Fibroblast of lung (primary cell): ENCODE results near the gene ZEB2. TPM values are rescaled to one million over a fixed set of nuclear protein-coding genes. Genes with fewer than 3 reads are reported as not detected.
A peak's percentile ranks its signal among the peaks of the same experiment; 100 is the strongest.

Source experiments
- DNase-seq, 2 donors: peaks; one replicate each; pipeline versions ENCODE4 v3.0.0 to v3.0.0-alpha.2; 2010; ENCODE audit warnings: low read depth in 2 of 2
- H2AFZ ChIP-seq: 2 replicates; pipeline ENCODE4 v1.5.1; 2012; ENCODE audit warnings: low read length, control low read depth, inconsistent platforms
- H3K27ac ChIP-seq: 2 replicates; pipeline ENCODE4 v1.5.1; 2011; ENCODE audit warnings: low read length, control low read depth; ENCODE audit not compliant: insufficient read depth
- H3K27me3 ChIP-seq: 2 replicates; pipeline ENCODE4 v1.5.1; 2011; ENCODE audit warnings: mild to moderate bottlenecking, low read length; ENCODE audit not compliant: control insufficient read depth, insufficient read depth
- H3K36me3 ChIP-seq: 2 replicates; pipeline ENCODE4 v1.5.1; 2011; ENCODE audit warnings: low read length; ENCODE audit not compliant: control insufficient read depth, insufficient read depth
- H3K4me1 ChIP-seq: 2 replicates; pipeline ENCODE4 v1.5.1; 2011; ENCODE audit warnings: low read length; ENCODE audit not compliant: control insufficient read depth, insufficient read depth; ENCODE audit errors: extremely low read depth
- H3K4me2 ChIP-seq: 2 replicates; pipeline ENCODE4 v1.5.1; 2011; ENCODE audit warnings: low read length, control low read depth; ENCODE audit not compliant: insufficient read depth; ENCODE audit errors: extremely low read depth
- H3K4me3 ChIP-seq, 4 experiments: fragments of 200-600 bp in 1 of 4; sonication (generic) in 1 of 4; replicated peaks in 1 of 4; 2 replicates each; pipeline ENCODE4 v1.5.1; 2011 to 2016; ENCODE audit warnings: low read length in 4 of 4, low read depth in 3 of 4, mild to moderate bottlenecking in 3 of 4, control low read depth in 2 of 4, inconsistent platforms in 1 of 4, mixed read lengths in 1 of 4; ENCODE audit not compliant: insufficient read depth in 1 of 4; ENCODE audit errors: control extremely low read depth in 1 of 4
- H3K79me2 ChIP-seq: 2 replicates; pipeline ENCODE4 v1.5.1; 2012; ENCODE audit warnings: mild to moderate bottlenecking, low read length, inconsistent platforms; ENCODE audit not compliant: control insufficient read depth, insufficient read depth
- H3K9ac ChIP-seq: 2 replicates; pipeline ENCODE4 v1.5.1; 2011; ENCODE audit warnings: mild to moderate bottlenecking, low read length, control low read depth; ENCODE audit not compliant: insufficient read depth
- H3K9me3 ChIP-seq: 2 replicates; pipeline ENCODE4 v1.5.1; 2012; ENCODE audit warnings: low read depth, low read length; ENCODE audit not compliant: control insufficient read depth, insufficient read depth
- H4K20me1 ChIP-seq: 2 replicates; pipeline ENCODE4 v1.5.1; 2011; ENCODE audit warnings: low read length; ENCODE audit not compliant: control insufficient read depth, insufficient read depth; ENCODE audit errors: extremely low read depth
- CTCF ChIP-seq, 2 donors: IDR thresholded peaks in 1 of 2; conservative IDR thresholded peaks in 1 of 2; 1 replicate in 1 of 2; 2 replicates in 1 of 2; pipeline ENCODE4 v1.5.1; 2011 to 2012; ENCODE audit warnings: low read length in 2 of 2, control low read depth in 1 of 2, inconsistent platforms in 1 of 2, low read depth in 1 of 2, mild to moderate bottlenecking in 1 of 2
- EZH2 ChIP-seq: IDR thresholded peaks from 2 replicates; pipeline ENCODE4 v1.5.1; 2012; ENCODE audit warnings: low read length, control low read depth, mild to moderate bottlenecking; ENCODE audit errors: missing control alignments
- polyA plus RNA-seq, 2 donors: library from polyadenylated mRNA; depleted of rRNA in 1 of 2; stranded (reverse) in 1 of 2; unstranded in 1 of 2; fragments of >200 nt; gene quantifications; 2 replicates each; pipeline ENCODE4 v1.2.1, GENCODE V29; 2011 to 2012; ENCODE audit warnings: missing spikeins in 1 of 2
- total RNA-seq: library from RNA; depleted of rRNA; stranded (reverse); fragments of >200 nt; gene quantifications from 2 replicates; pipeline ENCODE4 v1.2.1, GENCODE V29; 2014

ZEB2 gene
- total and polyA plus RNA-seq, 2 donors (not counting 1 experiment from before 2014, with no cell fraction given), result 91.0 to 130 TPM

- Histone ChIP-seq H3K4me2 (no peak overlapping the region), H3K27ac (peak overlapping the region; percentile 19)
Observed at GRCh38 chr2:144501118-144501517, 18.8 kb downstream of the ZEB2 start.

GRCh38 chr2:144500563-144500962, 19.4 kb downstream of the ZEB2 start:
- Histone ChIP-seq H3K36me3 (no peaks in the 10 kb centered on the region), H4K20me1 (no peaks in the 10 kb centered on the region), H3K9ac (no peak overlapping the region), H3K4me1 (peaks cover 15% of the 10 kb centered on the region), H3K4me2 (no peak overlapping the region), H3K9me3 (no peaks in the 10 kb centered on the region), H2AFZ (no peak overlapping the region), H3K27me3 (no peaks in the 10 kb centered on the region), H3K79me2 (peaks cover 93% of the 10 kb centered on the region), H3K27ac (peak overlapping the region; percentile 19), H3K4me3 (no peak overlapping the region)
- TF ChIP-seq EZH2 (no peak), CTCF (conservative IDR thresholded peaks at IDR 0.05 in 1 of 2, IDR thresholded peaks at IDR 0.05 in 1 of 2; ENCODE audit: low read depth in 1 of 2, low read length in 2 of 2) (no peak)
- DNase-seq, result no peak

More at GRCh38 chr2:144501118-144501517, 18.8 kb downstream of the ZEB2 start:
- Histone ChIP-seq H3K36me3 (no peaks in the 10 kb centered on the region), H2AFZ (no peak overlapping the region), H3K27me3 (no peaks in the 10 kb centered on the region), H3K4me1 (peaks cover 16% of the 10 kb centered on the region), H3K4me3 (no peak overlapping the region), H3K9me3 (no peaks in the 10 kb centered on the region), H3K9ac (no peak overlapping the region), H3K79me2 (peaks cover 93% of the 10 kb centered on the region), H4K20me1 (no peaks in the 10 kb centered on the region)
- peak; percentile 64 for DNase-seq
- no peak for TF ChIP-seq EZH2
- no peak for TF ChIP-seq CTCF (conservative IDR thresholded peaks at IDR 0.05 in 1 of 2, IDR thresholded peaks at IDR 0.05 in 1 of 2; ENCODE audit: low read depth in 1 of 2, low read length in 2 of 2)

GRCh38 chr2:144498277-144498676, 21.6 kb downstream of the ZEB2 start:
- Histone ChIP-seq H3K27me3 (no peaks in the 10 kb centered on the region), H3K36me3 (no peaks in the 10 kb centered on the region), H3K9ac (no peak overlapping the region), H3K4me1 (peaks cover 16% of the 10 kb centered on the region), H4K20me1 (no peaks in the 10 kb centered on the region), H3K9me3 (no peaks in the 10 kb centered on the region), H3K4me3 (no peak overlapping the region), H3K79me2 (peaks cover 89% of the 10 kb centered on the region), H3K4me2 (no peak overlapping the region), H3K27ac (peak overlapping the region; percentile 48), H2AFZ (no peak overlapping the region)
- DNase-seq, result no peak
- TF ChIP-seq CTCF (conservative IDR thresholded peaks at IDR 0.05 in 1 of 2, IDR thresholded peaks at IDR 0.05 in 1 of 2; ENCODE audit: low read depth in 1 of 2, low read length in 2 of 2) (no peak), EZH2 (no peak)
